ENCODE measurements around the gene TSEN2.

TSEN2 gene

GRCh38 chr3:12561397-12561796, 77.1 kb downstream of the TSEN2 start:
- no peak for TF ChIP-seq EP300 (IDR thresholded peaks at IDR 0.05; ENCODE audit: borderline replicate concordance)
- no peak for TF ChIP-seq ZBTB7A (IDR thresholded peaks at IDR 0.05; ENCODE audit: low read depth)
- TF ChIP-seq CEBPB (IDR thresholded peaks at IDR 0.05) = no peak
- TF ChIP-seq REST (IDR thresholded peaks at IDR 0.05; ENCODE audit: low read depth) = no peak
- no peak for TF ChIP-seq MAX (IDR thresholded peaks at IDR 0.05)
- no peak for TF ChIP-seq FOXM1 (IDR thresholded peaks at IDR 0.05; ENCODE audit: borderline replicate concordance, low read depth)
- TF ChIP-seq TEAD4 (IDR thresholded peaks at IDR 0.05) = no peak
- TF ChIP-seq TCF12 (IDR thresholded peaks at IDR 0.05; ENCODE audit: low read depth) = no peak

GRCh38 chr3:12562451-12562850, 78.2 kb downstream of the TSEN2 start:
- TF ChIP-seq RAD21 (IDR thresholded peaks at IDR 0.05; ENCODE audit: low read depth) (no peak), TEAD4 (IDR thresholded peaks at IDR 0.05) (no peak), EP300 (IDR thresholded peaks at IDR 0.05; ENCODE audit: borderline replicate concordance) (no peak), ZBTB7A (IDR thresholded peaks at IDR 0.05; ENCODE audit: low read depth) (no peak), MAX (IDR thresholded peaks at IDR 0.05) (no peak), CEBPB (IDR thresholded peaks at IDR 0.05) (no peak), TCF12 (IDR thresholded peaks at IDR 0.05; ENCODE audit: low read depth) (no peak), EGR1 (IDR thresholded peaks at IDR 0.05) (no peak), USF1 (IDR thresholded peaks at IDR 0.05) (no peak), NFIC (IDR thresholded peaks at IDR 0.05) (no peak), CREB1 (IDR thresholded peaks at IDR 0.05; ENCODE audit: low read depth) (no peak), REST (IDR thresholded peaks at IDR 0.05; ENCODE audit: low read depth) (no peak)

GRCh38 chr3:12566976-12567375, 82.7 kb downstream of the TSEN2 start:
- TF ChIP-seq NFIC (IDR thresholded peaks at IDR 0.05) = no peak
- TF ChIP-seq FOXM1 (IDR thresholded peaks at IDR 0.05; ENCODE audit: borderline replicate concordance, low read depth) = no peak
- TF ChIP-seq TCF12 (IDR thresholded peaks at IDR 0.05; ENCODE audit: low read depth) = no peak
- TF ChIP-seq MAX (IDR thresholded peaks at IDR 0.05) = no peak
- TF ChIP-seq TEAD4 (IDR thresholded peaks at IDR 0.05) = no peak
- TF ChIP-seq RAD21 (IDR thresholded peaks at IDR 0.05; ENCODE audit: low read depth) = no peak
- TF ChIP-seq EP300 (IDR thresholded peaks at IDR 0.05; ENCODE audit: borderline replicate concordance) = no peak
- TF ChIP-seq EGR1 (IDR thresholded peaks at IDR 0.05) = no peak
- TF ChIP-seq CREB1 (IDR thresholded peaks at IDR 0.05; ENCODE audit: low read depth) = no peak
- TF ChIP-seq YY1 (IDR thresholded peaks at IDR 0.05; ENCODE audit: low read depth) = no peak
- no peak for TF ChIP-seq CEBPB (IDR thresholded peaks at IDR 0.05)
- TF ChIP-seq REST (IDR thresholded peaks at IDR 0.05; ENCODE audit: low read depth) = no peak
- TF ChIP-seq USF1 (IDR thresholded peaks at IDR 0.05) = no peak
- no peak for TF ChIP-seq ZBTB7A (IDR thresholded peaks at IDR 0.05; ENCODE audit: low read depth)
- no peak for TF ChIP-seq TAF1 (IDR thresholded peaks at IDR 0.05; ENCODE audit: low read depth)

- TF ChIP-seq CEBPB (IDR thresholded peaks at IDR 0.05) = no peak
- TF ChIP-seq TAF1 (IDR thresholded peaks at IDR 0.05; ENCODE audit: low read depth) = no peak
- no peak for TF ChIP-seq MAX (IDR thresholded peaks at IDR 0.05)
- TF ChIP-seq ZBTB7A (IDR thresholded peaks at IDR 0.05; ENCODE audit: low read depth) = no peak
- TF ChIP-seq RAD21 (IDR thresholded peaks at IDR 0.05; ENCODE audit: low read depth) = no peak
- TF ChIP-seq TCF12 (IDR thresholded peaks at IDR 0.05; ENCODE audit: low read depth) = no peak
- TF ChIP-seq NFIC (IDR thresholded peaks at IDR 0.05) = no peak
Measured at GRCh38 chr3:12568747-12569146, 84.5 kb downstream of the TSEN2 start.

All from Ishikawa (cell line).